Measurements from ENCODE around the gene SIRT4.

GRCh38 chr12:120328228-120328627 lies 26.1 kb downstream of the SIRT4 start:
- TF ChIP-seq CTCF (IDR thresholded peaks at IDR 0.05) (no peak), POLR2A (IDR thresholded peaks at IDR 0.05) (no peak)
